ENCODE results near the gene UMPS.

GRCh38 chr3:124765197-124765840 lies 35.1 kb downstream of the UMPS start:
- no peak for TF ChIP-seq CTCF (conservative IDR thresholded peaks at IDR 0.05)
- TF ChIP-seq EZH2 (IDR thresholded peaks at IDR 0.05; ENCODE audit: low read depth), result no peak

All from PC-9 (cell line).